ENCODE measurements around the gene CNTD1.
A peak's percentile ranks its signal among the peaks of the same experiment; 100 is the strongest.

CNTD1 gene

DNA sequence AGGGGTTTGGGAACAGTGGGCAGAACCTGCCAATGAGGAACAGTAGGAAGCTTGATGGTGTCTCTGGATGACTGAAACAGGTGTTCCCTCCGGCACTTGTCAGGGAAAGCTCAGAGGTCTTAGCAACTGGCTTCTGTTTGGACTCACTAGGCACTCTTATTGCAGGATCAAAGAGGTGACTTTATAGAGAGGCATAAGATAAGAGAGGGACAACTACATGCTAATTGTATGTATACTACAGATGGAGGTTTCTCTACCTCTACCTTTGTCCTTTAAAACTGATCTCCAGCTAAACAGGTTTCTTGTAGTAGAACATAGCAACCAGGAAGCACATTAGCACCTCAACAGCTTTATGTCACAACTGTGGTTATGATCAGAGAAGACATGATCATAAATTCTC, 7.6 kb downstream of the CNTD1 start:
- H3K4me3 ChIP-seq (ENCODE audit: severe bottlenecking), result no peak overlapping the region
- ATAC-seq (ENCODE audit: low read depth) (no peak), DNase-seq (ENCODE audit: low spot score) (no peak)
- H3K27me3 ChIP-seq (ENCODE audit: insufficient read depth, poor library complexity, severe bottlenecking), result no peaks in the 10 kb centered on the region
- no peak overlapping the region for H3K27ac ChIP-seq (ENCODE audit: poor library complexity, severe bottlenecking)
- H3K9me3 ChIP-seq (ENCODE audit: severe bottlenecking), result no peaks in the 10 kb centered on the region
- H3K36me3 ChIP-seq (ENCODE audit: low read depth), result peaks cover 18% of the 10 kb centered on the region
- TF ChIP-seq, protein P1, sequence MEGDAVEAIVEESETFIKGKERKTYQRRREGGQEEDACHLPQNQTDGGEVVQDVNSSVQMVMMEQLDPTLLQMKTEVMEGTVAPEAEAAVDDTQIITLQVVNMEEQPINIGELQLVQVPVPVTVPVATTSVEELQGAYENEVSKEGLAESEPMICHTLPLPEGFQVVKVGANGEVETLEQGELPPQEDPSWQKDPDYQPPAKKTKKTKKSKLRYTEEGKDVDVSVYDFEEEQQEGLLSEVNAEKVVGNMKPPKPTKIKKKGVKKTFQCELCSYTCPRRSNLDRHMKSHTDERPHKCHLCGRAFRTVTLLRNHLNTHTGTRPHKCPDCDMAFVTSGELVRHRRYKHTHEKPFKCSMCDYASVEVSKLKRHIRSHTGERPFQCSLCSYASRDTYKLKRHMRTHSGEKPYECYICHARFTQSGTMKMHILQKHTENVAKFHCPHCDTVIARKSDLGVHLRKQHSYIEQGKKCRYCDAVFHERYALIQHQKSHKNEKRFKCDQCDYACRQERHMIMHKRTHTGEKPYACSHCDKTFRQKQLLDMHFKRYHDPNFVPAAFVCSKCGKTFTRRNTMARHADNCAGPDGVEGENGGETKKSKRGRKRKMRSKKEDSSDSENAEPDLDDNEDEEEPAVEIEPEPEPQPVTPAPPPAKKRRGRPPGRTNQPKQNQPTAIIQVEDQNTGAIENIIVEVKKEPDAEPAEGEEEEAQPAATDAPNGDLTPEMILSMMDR (IDR thresholded peaks at IDR 0.05; ENCODE audit: poor library complexity, severe bottlenecking), result no peak
- no peaks in the 10 kb centered on the region for H3K4me1 ChIP-seq (ENCODE audit: insufficient read depth, poor library complexity, severe bottlenecking)

DNA sequence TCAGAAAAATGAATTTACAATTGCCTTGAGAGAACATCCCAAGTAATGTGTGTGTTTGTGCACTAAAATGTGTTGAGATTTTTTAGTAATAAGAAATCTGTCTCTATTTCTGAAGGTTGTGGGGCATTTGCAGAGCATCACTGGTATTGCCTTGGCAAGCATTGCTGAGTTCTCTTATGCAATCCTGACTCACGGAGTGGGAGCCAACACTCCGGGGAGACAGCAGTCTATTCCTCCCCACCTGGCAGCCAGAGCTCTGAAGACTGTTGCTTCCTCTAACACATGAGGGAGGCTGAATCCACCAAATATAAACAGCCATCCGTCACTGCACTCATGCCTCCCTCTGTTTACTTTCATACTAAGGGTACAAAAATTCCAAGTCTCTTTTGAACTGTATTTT, 10.6 kb downstream of the CNTD1 start:
- no peak overlapping the region for H3K27ac ChIP-seq (ENCODE audit: poor library complexity, severe bottlenecking)
- H3K27me3 ChIP-seq (ENCODE audit: insufficient read depth, poor library complexity, severe bottlenecking), result no peaks in the 10 kb centered on the region
- no peak overlapping the region for H3K4me3 ChIP-seq (ENCODE audit: severe bottlenecking)
- DNase-seq (ENCODE audit: low spot score) (no peak), ATAC-seq (ENCODE audit: low read depth) (peak; percentile 76)
- H3K4me1 ChIP-seq (ENCODE audit: insufficient read depth, poor library complexity, severe bottlenecking), result no peaks in the 10 kb centered on the region
- peaks cover 39% of the 10 kb centered on the region for H3K36me3 ChIP-seq (ENCODE audit: low read depth)
- TF ChIP-seq, protein P1 (IDR thresholded peaks at IDR 0.05; ENCODE audit: poor library complexity, severe bottlenecking), result no peak
- no peaks in the 10 kb centered on the region for H3K9me3 ChIP-seq (ENCODE audit: severe bottlenecking)

DNA sequence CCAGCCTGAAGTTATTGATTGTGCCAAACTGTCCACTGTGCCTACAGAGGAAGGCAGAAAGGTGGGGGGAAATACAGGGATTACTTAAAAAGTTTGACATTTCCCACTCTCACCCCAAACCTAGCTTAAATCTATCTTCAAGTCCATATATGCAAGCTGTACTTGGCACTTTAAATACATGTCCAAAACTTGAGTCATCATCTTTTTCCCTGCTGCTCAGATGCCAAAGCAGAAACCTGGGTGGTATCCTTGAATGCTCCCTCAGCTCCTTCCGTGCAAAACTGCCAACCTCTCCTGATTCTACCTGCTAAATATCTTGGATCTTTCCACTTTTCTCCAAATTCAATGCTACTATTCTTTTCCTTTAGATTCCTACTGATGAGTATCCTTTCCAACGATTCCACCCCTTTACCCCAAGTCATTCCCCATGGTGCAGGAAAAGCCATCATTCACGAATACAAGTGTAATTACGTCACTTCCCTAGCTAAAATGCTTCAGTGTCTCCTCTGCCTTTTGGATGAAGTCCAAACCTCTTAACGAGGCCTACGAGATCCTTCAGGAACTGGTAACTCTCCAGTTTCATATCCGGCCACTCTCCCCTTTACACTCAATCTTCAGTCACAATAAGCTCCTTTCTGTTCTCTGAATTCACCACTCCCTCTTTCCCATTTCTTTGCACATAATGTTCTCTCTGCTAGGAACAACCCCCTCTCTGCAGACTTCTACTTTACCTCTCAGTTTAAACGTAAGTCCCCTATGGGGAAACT, 16.2 kb downstream of the CNTD1 start:
- no peak overlapping the region for H3K4me3 ChIP-seq (ENCODE audit: severe bottlenecking)
- H3K4me1 ChIP-seq (ENCODE audit: insufficient read depth, poor library complexity, severe bottlenecking), result peaks cover 4% of the 10 kb centered on the region
- no peaks in the 10 kb centered on the region for H3K9me3 ChIP-seq (ENCODE audit: severe bottlenecking)
- H3K27ac ChIP-seq (ENCODE audit: poor library complexity, severe bottlenecking), result peak overlapping the region; percentile 61
- H3K27me3 ChIP-seq (ENCODE audit: insufficient read depth, poor library complexity, severe bottlenecking), result no peaks in the 10 kb centered on the region
- TF ChIP-seq, protein P1 (IDR thresholded peaks at IDR 0.05; ENCODE audit: poor library complexity, severe bottlenecking), result no peak
- H3K36me3 ChIP-seq (ENCODE audit: low read depth), result peaks cover 90% of the 10 kb centered on the region
- DNase-seq (ENCODE audit: low spot score), result no peak
- peak; percentile 27; the same call in 1 of the 3 replicates for ATAC-seq (ENCODE audit: low read depth)

DNA sequence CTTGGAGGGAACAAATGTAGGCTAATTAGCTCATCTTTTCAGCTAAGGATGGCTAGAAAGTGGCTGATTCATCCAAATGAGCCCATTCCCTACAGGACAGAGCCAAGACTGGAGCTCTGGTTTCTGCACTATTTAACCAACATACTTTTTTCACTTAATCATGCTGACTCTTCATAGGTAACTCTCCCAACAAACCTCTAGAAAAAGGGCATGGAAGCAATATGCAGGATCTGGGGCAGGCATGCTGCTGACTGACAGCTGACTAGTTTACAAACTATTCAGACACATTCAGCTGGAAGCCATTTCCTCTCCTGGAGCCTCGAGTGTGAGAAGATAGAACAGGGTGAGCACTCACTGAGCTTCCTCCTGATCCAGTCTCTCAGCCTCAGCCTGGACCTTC, 19.2 kb downstream of the CNTD1 start:
- Histone ChIP-seq H3K27ac (ENCODE audit: poor library complexity, severe bottlenecking) (no peak overlapping the region), H3K4me3 (ENCODE audit: severe bottlenecking) (no peak overlapping the region), H3K27me3 (ENCODE audit: insufficient read depth, poor library complexity, severe bottlenecking) (no peaks in the 10 kb centered on the region), H3K4me1 (ENCODE audit: insufficient read depth, poor library complexity, severe bottlenecking) (peaks cover 5% of the 10 kb centered on the region), H3K36me3 (ENCODE audit: low read depth) (peaks cover 99% of the 10 kb centered on the region), H3K9me3 (ENCODE audit: severe bottlenecking) (no peaks in the 10 kb centered on the region)
- ATAC-seq (ENCODE audit: low read depth), result no peak
- DNase-seq (ENCODE audit: low spot score), result no peak
- TF ChIP-seq, protein P1 (IDR thresholded peaks at IDR 0.05; ENCODE audit: poor library complexity, severe bottlenecking), result no peak

DNA sequence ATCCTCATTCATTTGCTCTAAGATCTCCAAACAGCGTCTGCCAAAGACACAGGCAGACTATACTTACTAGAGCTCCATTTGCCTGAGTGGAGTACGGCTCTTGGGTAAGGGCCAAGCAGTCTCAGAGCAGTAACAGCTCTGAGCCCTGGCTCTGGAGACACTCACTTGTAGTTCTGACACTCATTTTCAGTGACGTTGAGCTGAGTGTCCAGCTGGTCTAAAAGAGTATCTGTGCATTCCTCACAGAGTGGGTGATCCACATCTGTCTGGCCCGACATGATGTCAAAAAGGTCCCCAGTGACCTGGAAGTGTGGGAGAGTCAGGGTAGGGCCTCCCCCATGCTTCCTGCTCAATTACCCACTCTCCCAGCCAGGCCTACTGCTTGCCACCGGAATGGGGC, 19.7 kb downstream of the CNTD1 start:
- DNase-seq (ENCODE audit: low spot score) (no peak), ATAC-seq (ENCODE audit: low read depth) (no peak)
- H3K4me1 ChIP-seq (ENCODE audit: insufficient read depth, poor library complexity, severe bottlenecking), result peaks cover 10% of the 10 kb centered on the region
- H3K27me3 ChIP-seq (ENCODE audit: insufficient read depth, poor library complexity, severe bottlenecking), result no peaks in the 10 kb centered on the region
- no peaks in the 10 kb centered on the region for H3K9me3 ChIP-seq (ENCODE audit: severe bottlenecking)
- TF ChIP-seq, protein P1 (IDR thresholded peaks at IDR 0.05; ENCODE audit: poor library complexity, severe bottlenecking), result no peak
- H3K36me3 ChIP-seq (ENCODE audit: low read depth), result peaks cover 98% of the 10 kb centered on the region
- H3K27ac ChIP-seq (ENCODE audit: poor library complexity, severe bottlenecking), result no peak overlapping the region
- H3K4me3 ChIP-seq (ENCODE audit: severe bottlenecking), result no peak overlapping the region
